Osteocyte (in vitro differentiated cells): ENCODE data around the gene ARHGAP24. TPM values are rescaled to one million over a fixed set of nuclear protein-coding genes. Genes with fewer than 3 reads are reported as not detected.

ENCODE experiments used
- DNase-seq: peaks from one replicate; pipeline ENCODE4 v3.0.0; 2021; ENCODE audit warnings: mixed read lengths; ENCODE audit not compliant: unreplicated experiment; ENCODE audit errors: extremely low spot score
- H3K27ac Mint-ChIP-seq: one replicate; pipeline ENCODE4 v1.8.0; 2021; ENCODE audit warnings: mild to moderate bottlenecking, mixed read lengths; ENCODE audit not compliant: unreplicated experiment
- H3K27me3 Mint-ChIP-seq: one replicate; pipeline ENCODE4 v1.8.0; 2021; ENCODE audit warnings: mixed read lengths; ENCODE audit not compliant: unreplicated experiment
- H3K36me3 Mint-ChIP-seq: one replicate; pipeline ENCODE4 v1.8.0; 2021; ENCODE audit warnings: mixed read lengths; ENCODE audit not compliant: unreplicated experiment
- H3K4me1 Mint-ChIP-seq: one replicate; pipeline ENCODE4 v1.8.0; 2021; ENCODE audit warnings: mixed read lengths; ENCODE audit not compliant: unreplicated experiment
- H3K4me3 Mint-ChIP-seq: one replicate; pipeline ENCODE4 v1.8.0; 2021; ENCODE audit warnings: mild to moderate bottlenecking, moderate library complexity, mixed read lengths; ENCODE audit not compliant: unreplicated experiment
- H3K9me3 Mint-ChIP-seq: one replicate; pipeline ENCODE4 v1.8.0; 2021; ENCODE audit warnings: mixed read lengths; ENCODE audit not compliant: unreplicated experiment
- CTCF ChIP-seq: fragments of 200-600 bp; sonication (generic); IDR thresholded peaks from 2 replicates; pipeline ENCODE4 v1.5.0; 2021; ENCODE audit warnings: antibody characterized with exemption, mild to moderate bottlenecking, moderate library complexity
- total RNA-seq: library from RNA; stranded (reverse); gene quantifications from 2 replicates; pipeline ENCODE4 v1.2.1, GENCODE V29; 2021

Gene ARHGAP24
- total RNA-seq, 1 donor from 2014 or later = 29.3 TPM

- H3K4me3 Mint-ChIP-seq = no peak overlapping the region
- TF ChIP-seq CTCF = no peak
- H3K27ac Mint-ChIP-seq = no peak overlapping the region
- peaks cover 32% of the 10 kb centered on the region for H3K27me3 Mint-ChIP-seq
- H3K4me1 Mint-ChIP-seq = no peaks in the 10 kb centered on the region
- DNase-seq = no peak
- H3K9me3 Mint-ChIP-seq = no peaks in the 10 kb centered on the region
- no peaks in the 10 kb centered on the region for H3K36me3 Mint-ChIP-seq
Observed at GRCh38 chr4:85522836-85523235, 47.9 kb downstream of the ARHGAP24 start.

- Mint-ChIP-seq H3K36me3 (no peaks in the 10 kb centered on the region), H3K4me1 (no peaks in the 10 kb centered on the region), H3K9me3 (no peaks in the 10 kb centered on the region), H3K4me3 (no peak overlapping the region), H3K27ac (no peak overlapping the region), H3K27me3 (peaks cover 24% of the 10 kb centered on the region)
- no peak for TF ChIP-seq CTCF
- no peak for DNase-seq
Observed at GRCh38 chr4:85527815-85528214, 52.9 kb downstream of the ARHGAP24 start.

- Mint-ChIP-seq H3K27ac (no peak overlapping the region), H3K4me1 (no peaks in the 10 kb centered on the region), H3K9me3 (no peaks in the 10 kb centered on the region), H3K27me3 (peaks cover 38% of the 10 kb centered on the region), H3K36me3 (no peaks in the 10 kb centered on the region), H3K4me3 (no peak overlapping the region)
- DNase-seq = no peak
- no peak for TF ChIP-seq CTCF
Observed at GRCh38 chr4:85531560-85532341, 56.8 kb downstream of the ARHGAP24 start.

GRCh38 chr4:85534120-85534519 lies 59.2 kb downstream of the ARHGAP24 start:
- H3K27ac Mint-ChIP-seq = no peak overlapping the region
- peaks cover 30% of the 10 kb centered on the region for H3K27me3 Mint-ChIP-seq
- no peak overlapping the region for H3K4me3 Mint-ChIP-seq
- no peak for TF ChIP-seq CTCF
- no peaks in the 10 kb centered on the region for H3K4me1 Mint-ChIP-seq
- no peaks in the 10 kb centered on the region for H3K9me3 Mint-ChIP-seq
- no peak for DNase-seq
- no peaks in the 10 kb centered on the region for H3K36me3 Mint-ChIP-seq

GRCh38 chr4:85543832-85544231 lies 68.9 kb downstream of the ARHGAP24 start:
- Mint-ChIP-seq H3K36me3 (no peaks in the 10 kb centered on the region), H3K4me3 (no peak overlapping the region), H3K27me3 (peaks cover 3% of the 10 kb centered on the region), H3K9me3 (no peaks in the 10 kb centered on the region), H3K4me1 (no peaks in the 10 kb centered on the region), H3K27ac (no peak overlapping the region)
- DNase-seq = no peak
- TF ChIP-seq CTCF = no peak
